ENCODE measurements around the gene REV1.

DNA sequence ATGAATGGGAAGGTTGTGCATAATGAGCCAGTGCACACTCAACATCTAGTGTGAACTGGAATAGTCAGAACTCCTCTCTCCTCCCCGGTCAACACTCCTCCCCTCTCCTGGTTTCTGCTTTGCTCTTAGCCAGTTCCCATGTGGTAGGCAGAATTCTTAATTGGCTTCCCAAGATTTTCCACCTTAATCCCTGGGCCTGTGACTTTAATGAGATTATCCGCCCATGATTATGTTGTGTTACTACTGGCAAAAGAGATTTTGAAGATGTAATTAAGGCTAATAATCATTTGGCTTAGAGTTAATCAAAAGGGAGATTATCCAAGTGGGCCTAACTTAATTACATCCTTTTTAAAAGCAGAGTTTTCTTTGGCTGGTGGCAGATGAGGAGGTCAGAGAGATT lies 34.2 kb upstream of the REV1 start:
- TF ChIP-seq, protein P1, sequence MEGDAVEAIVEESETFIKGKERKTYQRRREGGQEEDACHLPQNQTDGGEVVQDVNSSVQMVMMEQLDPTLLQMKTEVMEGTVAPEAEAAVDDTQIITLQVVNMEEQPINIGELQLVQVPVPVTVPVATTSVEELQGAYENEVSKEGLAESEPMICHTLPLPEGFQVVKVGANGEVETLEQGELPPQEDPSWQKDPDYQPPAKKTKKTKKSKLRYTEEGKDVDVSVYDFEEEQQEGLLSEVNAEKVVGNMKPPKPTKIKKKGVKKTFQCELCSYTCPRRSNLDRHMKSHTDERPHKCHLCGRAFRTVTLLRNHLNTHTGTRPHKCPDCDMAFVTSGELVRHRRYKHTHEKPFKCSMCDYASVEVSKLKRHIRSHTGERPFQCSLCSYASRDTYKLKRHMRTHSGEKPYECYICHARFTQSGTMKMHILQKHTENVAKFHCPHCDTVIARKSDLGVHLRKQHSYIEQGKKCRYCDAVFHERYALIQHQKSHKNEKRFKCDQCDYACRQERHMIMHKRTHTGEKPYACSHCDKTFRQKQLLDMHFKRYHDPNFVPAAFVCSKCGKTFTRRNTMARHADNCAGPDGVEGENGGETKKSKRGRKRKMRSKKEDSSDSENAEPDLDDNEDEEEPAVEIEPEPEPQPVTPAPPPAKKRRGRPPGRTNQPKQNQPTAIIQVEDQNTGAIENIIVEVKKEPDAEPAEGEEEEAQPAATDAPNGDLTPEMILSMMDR (IDR thresholded peaks at IDR 0.05 in 4 of 5, conservative IDR thresholded peaks at IDR 0.05 in 1 of 5), result no peak
- TF ChIP-seq POLR2A (IDR thresholded peaks at IDR 0.05), result no peak
